Measurements from ENCODE around the gene GPR157.

GRCh38 chr1:9101510-9102146 lies 27.3 kb downstream of the GPR157 start:
- TF ChIP-seq CTCF (conservative IDR thresholded peaks at IDR 0.05; ENCODE audit: low read length) (peak; percentile 96), EZH2phosphoT487 (IDR thresholded peaks at IDR 0.05; ENCODE audit: borderline replicate concordance, low read depth, low read length) (no peak)
